GM23338 (cell line): ENCODE measurements around the gene ETFA. TPM values are rescaled to one million over a fixed set of nuclear protein-coding genes. Genes with fewer than 3 reads are reported as not detected.

Experiments
- ATAC-seq: fragments of 200-7000 bp; cut with Tn5 transposase; 3 replicates; pipeline ENCODE4 v1.9.1; 2020
- DNase-seq: peaks from one replicate; pipeline ENCODE4 v3.0.0-alpha.2; 2015; ENCODE audit warnings: low spot score
- H2AFZ ChIP-seq: fragments of 200-600 bp; sonication (generic); 2 replicates; pipeline ENCODE4 v1.8.0; 2016; ENCODE audit warnings: antibody characterized with exemption, mild to moderate bottlenecking, moderate library complexity
- H3F3A ChIP-seq: fragments of 200-600 bp; sonication (generic); replicated peaks from 2 replicates; pipeline ENCODE4 v1.8.0; 2017; ENCODE audit warnings: antibody characterized with exemption, mixed run types, low read depth
- H3K27ac ChIP-seq: fragments of 200-600 bp; sonication (generic); 2 replicates; pipeline ENCODE4 v1.6.1; 2016; ENCODE audit warnings: low read depth
- H3K27me3 ChIP-seq: fragments of 200-600 bp; sonication (generic); 2 replicates; pipeline ENCODE4 v1.8.0; 2016; ENCODE audit warnings: mild to moderate bottlenecking, mixed run types, moderate library complexity; ENCODE audit not compliant: insufficient read depth
- H3K36me3 ChIP-seq: fragments of 200-600 bp; sonication (generic); 2 replicates; pipeline ENCODE4 v1.8.0; 2016; ENCODE audit warnings: mild to moderate bottlenecking; ENCODE audit not compliant: insufficient read depth
- H3K4me1 ChIP-seq: fragments of 200-600 bp; sonication (generic); 2 replicates; pipeline ENCODE4 v1.8.0; 2016; ENCODE audit warnings: mild to moderate bottlenecking, moderate library complexity; ENCODE audit not compliant: insufficient read depth
- H3K4me2 ChIP-seq: fragments of 200-600 bp; sonication (generic); 2 replicates; pipeline ENCODE4 v1.7.1; 2017; ENCODE audit warnings: mixed run types
- H3K4me3 ChIP-seq: fragments of 200-600 bp; sonication (generic); 2 replicates; pipeline ENCODE4 v1.6.1; 2016; ENCODE audit warnings: mixed run types
- H3K79me2 ChIP-seq: fragments of 200-600 bp; sonication (generic); replicated peaks from 2 replicates; pipeline ENCODE4 v1.8.0; 2017; ENCODE audit warnings: mild to moderate bottlenecking; ENCODE audit not compliant: insufficient read depth
- H3K9me2 ChIP-seq: fragments of 200-600 bp; sonication (generic); 2 replicates; pipeline ENCODE4 v1.8.0; 2017; ENCODE audit not compliant: insufficient read depth
- H4K20me1 ChIP-seq: fragments of 200-600 bp; sonication (generic); replicated peaks from 2 replicates; pipeline ENCODE4 v1.8.0; 2017; ENCODE audit warnings: mild to moderate bottlenecking; ENCODE audit not compliant: insufficient read depth
- H3K27ac Mint-ChIP-seq: 2 replicates; pipeline ENCODE4 v1.8.0; 2020; ENCODE audit warnings: inconsistent platforms, mild to moderate bottlenecking, moderate library complexity, mixed read lengths
- H3K27me3 Mint-ChIP-seq: 3 replicates; pipeline ENCODE4 v1.8.0; 2022; ENCODE audit warnings: low read depth, mild to moderate bottlenecking, moderate library complexity, mixed read lengths, inconsistent platforms; ENCODE audit not compliant: insufficient read depth, poor library complexity
- H3K36me3 Mint-ChIP-seq: 3 replicates; pipeline ENCODE4 v1.8.0; 2021; ENCODE audit warnings: low read depth, mild to moderate bottlenecking, inconsistent platforms, moderate library complexity, mixed read lengths
- H3K4me1 Mint-ChIP-seq: 3 replicates; pipeline ENCODE4 v1.8.0; 2020; ENCODE audit warnings: mild to moderate bottlenecking, inconsistent platforms, mixed read lengths
- H3K4me3 Mint-ChIP-seq: 3 replicates; pipeline ENCODE4 v1.8.0; 2021; ENCODE audit warnings: moderate library complexity, mild to moderate bottlenecking, inconsistent platforms, mixed read lengths
- H3K9me3 Mint-ChIP-seq: 3 replicates; pipeline ENCODE4 v1.8.0; 2020; ENCODE audit warnings: moderate library complexity, mild to moderate bottlenecking, inconsistent platforms, mixed read lengths
- CREB1 ChIP-seq: fragments of 250-450 bp; sonication (Bioruptor Pico); IDR thresholded peaks from 2 replicates; pipeline ENCODE4 v1.5.0; 2020; ENCODE audit warnings: low read depth, mild to moderate bottlenecking, moderate library complexity
- CTCF ChIP-seq, 2 experiments: fragments of 200-600 bp in 1 of 2; sonication (generic) in 1 of 2; conservative IDR thresholded peaks; 2 replicates each; pipeline versions ENCODE4 v1.5.1 to v1.6.1; 2016 to 2017; ENCODE audit warnings: antibody characterized with exemption in 2 of 2, low read depth in 2 of 2, mild to moderate bottlenecking in 2 of 2, moderate library complexity in 1 of 2
- ETS1 ChIP-seq: IDR thresholded peaks from 2 replicates; pipeline ENCODE4 v1.6.1; 2016; ENCODE audit warnings: antibody characterized with exemption
- EZH2 ChIP-seq: fragments of 200-600 bp; sonication (generic); IDR thresholded peaks from one replicate; pipeline ENCODE4 v1.8.0; 2017; ENCODE audit warnings: antibody characterized with exemption, mild to moderate bottlenecking, low read depth; ENCODE audit not compliant: unreplicated experiment
- EZH2phosphoT487 ChIP-seq: fragments of 200-600 bp; sonication (generic); IDR thresholded peaks from one replicate; pipeline ENCODE4 v1.8.1; 2018; ENCODE audit warnings: antibody characterized with exemption; ENCODE audit not compliant: unreplicated experiment
- JUNB ChIP-seq: IDR thresholded peaks from one replicate; pipeline ENCODE4 v1.6.1; 2016; ENCODE audit warnings: antibody characterized with exemption; ENCODE audit not compliant: unreplicated experiment
- NANOG ChIP-seq: IDR thresholded peaks from 2 replicates; pipeline ENCODE4 v1.6.1; 2016; ENCODE audit warnings: antibody characterized with exemption, borderline replicate concordance
- POLR2AphosphoS5 ChIP-seq: IDR thresholded peaks from 2 replicates; pipeline ENCODE4 v1.6.1; 2016; ENCODE audit warnings: antibody characterized with exemption, low read depth
- REST ChIP-seq: IDR thresholded peaks from one replicate; pipeline ENCODE4 v1.6.1; 2018; ENCODE audit warnings: antibody characterized with exemption; ENCODE audit not compliant: unreplicated experiment
- STAT1 ChIP-seq: IDR thresholded peaks from one replicate; pipeline ENCODE4 v1.6.1; 2016; ENCODE audit warnings: antibody characterized with exemption; ENCODE audit not compliant: unreplicated experiment
- ZNF114 ChIP-seq: fragments of 250-450 bp; sonication (Bioruptor Pico); IDR thresholded peaks from 2 replicates; pipeline ENCODE4 v1.5.0; 2020; ENCODE audit warnings: mild to moderate bottlenecking, moderate library complexity
- ZNF331 ChIP-seq: fragments of 250-450 bp; sonication (Bioruptor Pico); IDR thresholded peaks from 2 replicates; pipeline ENCODE4 v1.5.0; 2020; ENCODE audit warnings: low read depth, mild to moderate bottlenecking, moderate library complexity
- ZNF462 ChIP-seq: fragments of 250-450 bp; sonication (Bioruptor Pico); IDR thresholded peaks from 2 replicates; pipeline ENCODE4 v1.5.0; 2020; ENCODE audit warnings: mild to moderate bottlenecking, moderate library complexity
- polyA plus RNA-seq: library from polyadenylated mRNA; unstranded; fragments of >200 nt; fragmentation: Nextera tagmentation; extraction: Ambion mirVana; gene quantifications from 2 replicates; pipeline ENCODE4 v1.2.1, GENCODE V29; 2016
- total RNA-seq: library from RNA; depleted of rRNA; stranded (reverse); fragments of >200 nt; shearing (Covaris generic); gene quantifications from 2 replicates; pipeline ENCODE4 v1.2.3, GENCODE V29; 2014

ETFA gene
- total and polyA plus RNA-seq, 2 experiments from 2014 or later, result 52.9 to 69.1 TPM

- no peak overlapping the region for H3K4me3 ChIP-seq
- peaks cover 26% of the 10 kb centered on the region for H3K4me1 Mint-ChIP-seq
- ATAC-seq (no peak), DNase-seq (no peak)
- no peak overlapping the region for H2AFZ ChIP-seq
- H3K9me2 ChIP-seq, result no peaks in the 10 kb centered on the region
- peaks cover 51% of the 10 kb centered on the region for H3K27me3 Mint-ChIP-seq
- peaks cover 5% of the 10 kb centered on the region; the same call in 2 of the 3 replicates for H3K9me3 Mint-ChIP-seq
- H3K4me3 Mint-ChIP-seq, result no peak overlapping the region
- H3K36me3 ChIP-seq, result no peaks in the 10 kb centered on the region
- TF ChIP-seq POLR2AphosphoS5, result no peak
- TF ChIP-seq JUNB, result no peak
- TF ChIP-seq CREB1 (CRISPR knock-in tag), result no peak
- TF ChIP-seq NANOG, result no peak
- no peak for TF ChIP-seq REST
- no peak for TF ChIP-seq CTCF (conservative IDR thresholded peaks at IDR 0.05; ENCODE audit: low read depth in 2 of 2)
- no peak for TF ChIP-seq ETS1
- no peak for TF ChIP-seq ZNF331 (CRISPR knock-in tag)
- no peak for TF ChIP-seq EZH2
- no peak for TF ChIP-seq STAT1
- no peak for TF ChIP-seq ZNF114 (CRISPR knock-in tag)
- no peak for TF ChIP-seq ZNF462 (CRISPR knock-in tag)
- no peak for TF ChIP-seq EZH2phosphoT487
- H3K36me3 Mint-ChIP-seq, result no peaks in the 10 kb centered on the region; the same call in 1 of the 3 replicates
- H3F3A ChIP-seq, result peaks cover 8% of the 10 kb centered on the region
- no peak overlapping the region for H3K4me2 ChIP-seq
- peaks cover 41% of the 10 kb centered on the region for H3K27me3 ChIP-seq
- H3K79me2 ChIP-seq, result no peaks in the 10 kb centered on the region
- no peaks in the 10 kb centered on the region; the same call in 1 of the 2 replicates for H4K20me1 ChIP-seq
- no peak overlapping the region for H3K27ac Mint-ChIP-seq
- H3K27ac ChIP-seq, result no peak overlapping the region
- H3K4me1 ChIP-seq, result peaks cover 8% of the 10 kb centered on the region
Measured at GRCh38 chr15:76332796-76333195, 21.5 kb upstream of the ETFA start.
